ENCODE measurements around the gene MACROD1.

DNA sequence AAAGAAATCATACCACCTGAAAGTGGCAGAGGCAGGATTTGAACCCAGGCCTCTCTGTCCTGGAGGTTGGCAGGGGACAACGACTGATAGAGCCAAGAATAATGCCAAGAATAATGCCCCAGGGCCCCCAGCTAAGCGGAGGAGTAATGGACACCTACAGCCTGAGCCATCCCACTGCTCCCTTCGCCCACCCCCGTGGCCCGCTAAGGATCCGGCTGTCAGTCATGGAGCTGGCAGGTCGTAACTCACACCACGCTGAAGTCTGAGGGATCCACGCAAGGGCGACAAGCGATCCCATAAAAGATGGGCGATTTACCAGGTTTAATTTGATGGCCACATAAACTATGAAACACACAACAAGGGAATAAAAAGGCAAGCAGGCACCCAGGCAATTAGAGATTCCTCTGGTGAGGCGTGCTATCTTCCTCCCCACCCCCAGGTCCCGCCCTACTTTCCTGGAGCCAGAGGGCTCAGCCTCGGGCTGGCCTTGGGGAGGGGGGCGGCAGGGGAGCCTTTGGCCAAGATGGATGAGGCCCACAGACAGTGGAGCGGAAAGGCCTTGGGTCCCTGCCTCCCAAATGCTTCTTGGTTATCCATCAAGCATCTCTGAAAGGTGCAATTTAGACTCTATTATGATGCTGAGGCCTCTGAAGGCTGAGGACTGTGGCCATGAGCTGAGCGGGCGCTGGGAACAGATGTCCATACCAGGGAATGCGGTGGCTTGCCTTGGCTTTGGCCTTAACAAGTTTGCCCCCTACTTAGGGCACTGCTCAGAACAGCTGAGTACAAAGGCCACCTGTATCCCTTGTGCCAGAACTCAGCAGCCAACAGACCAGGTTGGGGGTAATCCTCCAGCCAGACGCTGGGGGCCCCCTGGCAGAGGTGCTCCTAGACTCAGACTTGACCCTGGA is 55.2 kb downstream of the MACROD1 start:
- TF ChIP-seq, protein P1, sequence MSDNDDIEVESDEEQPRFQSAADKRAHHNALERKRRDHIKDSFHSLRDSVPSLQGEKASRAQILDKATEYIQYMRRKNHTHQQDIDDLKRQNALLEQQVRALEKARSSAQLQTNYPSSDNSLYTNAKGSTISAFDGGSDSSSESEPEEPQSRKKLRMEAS (CRISPR knock-in tag; IDR thresholded peaks at IDR 0.05) = no peak
- TF ChIP-seq EZH2 (IDR thresholded peaks at IDR 0.05; ENCODE audit: borderline replicate concordance, low read depth, low read length) (no peak), KAT8 (IDR thresholded peaks at IDR 0.05; ENCODE audit: low read depth) (no peak), ESRRA (IDR thresholded peaks at IDR 0.05; ENCODE audit: borderline replicate concordance, low read depth) (no peak), ZNF324 (CRISPR knock-in tag; IDR thresholded peaks at IDR 0.05) (no peak), GABPB1 (CRISPR knock-in tag; IDR thresholded peaks at IDR 0.05) (no peak), RAD51 (IDR thresholded peaks at IDR 0.05; ENCODE audit: borderline replicate concordance, low read depth) (no peak), POLR2A (conservative IDR thresholded peaks at IDR 0.05) (no peak)
- TF ChIP-seq, protein P2, sequence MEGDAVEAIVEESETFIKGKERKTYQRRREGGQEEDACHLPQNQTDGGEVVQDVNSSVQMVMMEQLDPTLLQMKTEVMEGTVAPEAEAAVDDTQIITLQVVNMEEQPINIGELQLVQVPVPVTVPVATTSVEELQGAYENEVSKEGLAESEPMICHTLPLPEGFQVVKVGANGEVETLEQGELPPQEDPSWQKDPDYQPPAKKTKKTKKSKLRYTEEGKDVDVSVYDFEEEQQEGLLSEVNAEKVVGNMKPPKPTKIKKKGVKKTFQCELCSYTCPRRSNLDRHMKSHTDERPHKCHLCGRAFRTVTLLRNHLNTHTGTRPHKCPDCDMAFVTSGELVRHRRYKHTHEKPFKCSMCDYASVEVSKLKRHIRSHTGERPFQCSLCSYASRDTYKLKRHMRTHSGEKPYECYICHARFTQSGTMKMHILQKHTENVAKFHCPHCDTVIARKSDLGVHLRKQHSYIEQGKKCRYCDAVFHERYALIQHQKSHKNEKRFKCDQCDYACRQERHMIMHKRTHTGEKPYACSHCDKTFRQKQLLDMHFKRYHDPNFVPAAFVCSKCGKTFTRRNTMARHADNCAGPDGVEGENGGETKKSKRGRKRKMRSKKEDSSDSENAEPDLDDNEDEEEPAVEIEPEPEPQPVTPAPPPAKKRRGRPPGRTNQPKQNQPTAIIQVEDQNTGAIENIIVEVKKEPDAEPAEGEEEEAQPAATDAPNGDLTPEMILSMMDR (IDR thresholded peaks at IDR 0.05 in 2 of 3, conservative IDR thresholded peaks at IDR 0.05 in 1 of 3; ENCODE audit: insufficient read depth in 2 of 3, low read depth in 1 of 3, low read length in 3 of 3) = no peak
- TF ChIP-seq, protein P3, sequence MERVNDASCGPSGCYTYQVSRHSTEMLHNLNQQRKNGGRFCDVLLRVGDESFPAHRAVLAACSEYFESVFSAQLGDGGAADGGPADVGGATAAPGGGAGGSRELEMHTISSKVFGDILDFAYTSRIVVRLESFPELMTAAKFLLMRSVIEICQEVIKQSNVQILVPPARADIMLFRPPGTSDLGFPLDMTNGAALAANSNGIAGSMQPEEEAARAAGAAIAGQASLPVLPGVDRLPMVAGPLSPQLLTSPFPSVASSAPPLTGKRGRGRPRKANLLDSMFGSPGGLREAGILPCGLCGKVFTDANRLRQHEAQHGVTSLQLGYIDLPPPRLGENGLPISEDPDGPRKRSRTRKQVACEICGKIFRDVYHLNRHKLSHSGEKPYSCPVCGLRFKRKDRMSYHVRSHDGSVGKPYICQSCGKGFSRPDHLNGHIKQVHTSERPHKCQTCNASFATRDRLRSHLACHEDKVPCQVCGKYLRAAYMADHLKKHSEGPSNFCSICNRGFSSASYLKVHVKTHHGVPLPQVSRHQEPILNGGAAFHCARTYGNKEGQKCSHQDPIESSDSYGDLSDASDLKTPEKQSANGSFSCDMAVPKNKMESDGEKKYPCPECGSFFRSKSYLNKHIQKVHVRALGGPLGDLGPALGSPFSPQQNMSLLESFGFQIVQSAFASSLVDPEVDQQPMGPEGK (CRISPR knock-in tag; IDR thresholded peaks at IDR 0.05; ENCODE audit: borderline replicate concordance) = no peak
